ENCODE measurements around the gene BDH1. TPM values are rescaled to one million over a fixed set of nuclear protein-coding genes. Genes with fewer than 3 reads are reported as not detected.

The BDH1 gene
- total and polyA plus RNA-seq, 2 of the 8 experiments (the other 6 are each of a cell fraction or from before 2014, with no cell fraction given): 27.2 to 28.1 TPM

GRCh38 chr3:197464794-197465193, 91.0 kb downstream of the BDH1 start:
- Histone ChIP-seq H3K9me3 (ENCODE audit: insufficient read depth in 2 of 2, low read depth in 1 of 2, low read length in 1 of 2) (no peaks in the 10 kb centered on the region), H4K5ac (ENCODE audit: insufficient read length, low read depth, low read length) (no peak overlapping the region), H4K20me1 (replicated peaks in 1 of 2; ENCODE audit: control insufficient read depth in 1 of 2, insufficient read depth in 2 of 2, low read length in 2 of 2) (no peaks in the 10 kb centered on the region), H4K8ac (ENCODE audit: extremely low read depth, insufficient read depth, low read length) (no peak overlapping the region), H3K18ac (ENCODE audit: extremely low read depth, low read length) (no peak overlapping the region), H3K27me3 (replicated peaks in 1 of 4; ENCODE audit: control insufficient read depth in 3 of 4, extremely low read depth in 1 of 4, insufficient read depth in 3 of 4, low read length in 3 of 4) (peaks cover 0 to 2% (median 0%) of the 10 kb centered on the region in 4 experiments; a peak in 1 of 7 replicates), H2BK20ac (ENCODE audit: low read length) (no peak overlapping the region), H2BK12ac (ENCODE audit: low read depth, low read length) (no peak overlapping the region), H3K36me3 (ENCODE audit: control insufficient read depth in 2 of 4, insufficient read depth in 4 of 4, low read length in 3 of 4) (no peaks in the 10 kb centered on the region), H3K23me2 (ENCODE audit: low read depth, low read length) (no peaks in the 10 kb centered on the region; the same call in 1 of the 2 replicates), H2AFZ (ENCODE audit: low read length) (no peak overlapping the region), H2BK5ac (ENCODE audit: low read depth, low read length) (no peak overlapping the region), H3K14ac (ENCODE audit: insufficient read length) (no peak overlapping the region), H3K4ac (replicated peaks; ENCODE audit: insufficient read length, low read depth, low read length) (no peak overlapping the region), H3K79me1 (ENCODE audit: low read depth, low read length) (no peaks in the 10 kb centered on the region), H2AK5ac (ENCODE audit: low read depth, low read length) (no peak overlapping the region), H3K27ac (ENCODE audit: low read depth, low read length) (no peak overlapping the region), H4K91ac (replicated peaks; ENCODE audit: insufficient read length, low read length) (no peak overlapping the region), H2BK120ac (replicated peaks; ENCODE audit: low read depth, low read length) (no peak overlapping the region), H3K9ac (replicated peaks in 1 of 4; ENCODE audit: extremely low read depth in 1 of 4, low read depth in 3 of 4, low read length in 3 of 4) (no peak overlapping the region), H2BK15ac (ENCODE audit: low read length) (no peak overlapping the region), H3K79me2 (ENCODE audit: control insufficient read depth in 1 of 2, insufficient read depth in 2 of 2, low read length in 2 of 2) (no peaks in the 10 kb centered on the region), H3K56ac (replicated peaks; ENCODE audit: insufficient read length, low read depth, low read length) (no peak overlapping the region), H3K4me2 (ENCODE audit: insufficient read depth in 1 of 2, low read depth in 2 of 2, low read length in 2 of 2) (no peak overlapping the region), H3K23ac (ENCODE audit: insufficient read length) (no peak overlapping the region), H3K4me3 (ENCODE audit: extremely low read depth in 1 of 4, insufficient read depth in 2 of 4, low read depth in 3 of 4, low read length in 4 of 4) (no peak overlapping the region), H3K4me1 (replicated peaks in 1 of 4; ENCODE audit: control insufficient read depth in 3 of 4, insufficient read depth in 4 of 4, low read length in 3 of 4) (peaks cover 4 to 12% (median 8%) of the 10 kb centered on the region in 4 experiments; a peak in 6 of 7 replicates)
- FAIRE-seq: no peak
- no peak for DNase-seq (ENCODE audit: low read depth in 1 of 2, low spot score in 2 of 2)
- POLR2A ChIA-PET (ENCODE audit: partially characterized antibody): no interaction called here
- WGBS, 2 experiments (ENCODE audit: extremely low coverage in 1 of 2, insufficient coverage in 1 of 2, insufficient read length in 1 of 2, insufficient replicate concordance in 2 of 2, low coverage in 1 of 2, low lambda C conversion rate in 2 of 2, missing lambda C conversion rate in 1 of 2): 86% methylated on average over 9 of the region's 9 CpGs; no CpG with 5 or more reads in 1 of the 2 experiments
- no peak for TF ChIP-seq TBP (IDR thresholded peaks at IDR 0.05; ENCODE audit: low read depth, low read length)
- no peak for TF ChIP-seq NANOG (IDR thresholded peaks at IDR 0.05; ENCODE audit: insufficient read depth, low read depth, low read length, poor library complexity, severe bottlenecking)
- no peak for TF ChIP-seq POU5F1 (IDR thresholded peaks at IDR 0.05; ENCODE audit: low read depth, low read length)
- no peak for TF ChIP-seq EZH2 (IDR thresholded peaks at IDR 0.05; ENCODE audit: low read depth, low read length, severe bottlenecking)
- no peak for TF ChIP-seq E2F6 (IDR thresholded peaks at IDR 0.05)
- no peak for TF ChIP-seq SP4 (IDR thresholded peaks at IDR 0.05; ENCODE audit: low read length)
- TF ChIP-seq HDAC6 (IDR thresholded peaks at IDR 0.05; ENCODE audit: low read depth, low read length): no peak
- TF ChIP-seq SIN3A (conservative IDR thresholded peaks at IDR 0.05 in 1 of 2, IDR thresholded peaks at IDR 0.05 in 1 of 2; ENCODE audit: low read depth in 1 of 2, low read length in 2 of 2): no peak
- no peak for TF ChIP-seq SP2 (IDR thresholded peaks at IDR 0.05; ENCODE audit: low read length)
- TF ChIP-seq CHD1 (IDR thresholded peaks at IDR 0.05; ENCODE audit: low read depth, low read length): no peak
- TF ChIP-seq CBX8 (IDR thresholded peaks at IDR 0.05; ENCODE audit: borderline replicate concordance, low read depth, low read length): no peak
- CTCF ChIA-PET (ENCODE audit: partially characterized antibody): interaction anchor here (1.2 kb wide), 1 partner anchor 207 kb away, joined by 3 read pairs; no protein-coding TSS in a partner anchor
